ENCODE measurements around the gene AGR2.

The AGR2 gene

DNA sequence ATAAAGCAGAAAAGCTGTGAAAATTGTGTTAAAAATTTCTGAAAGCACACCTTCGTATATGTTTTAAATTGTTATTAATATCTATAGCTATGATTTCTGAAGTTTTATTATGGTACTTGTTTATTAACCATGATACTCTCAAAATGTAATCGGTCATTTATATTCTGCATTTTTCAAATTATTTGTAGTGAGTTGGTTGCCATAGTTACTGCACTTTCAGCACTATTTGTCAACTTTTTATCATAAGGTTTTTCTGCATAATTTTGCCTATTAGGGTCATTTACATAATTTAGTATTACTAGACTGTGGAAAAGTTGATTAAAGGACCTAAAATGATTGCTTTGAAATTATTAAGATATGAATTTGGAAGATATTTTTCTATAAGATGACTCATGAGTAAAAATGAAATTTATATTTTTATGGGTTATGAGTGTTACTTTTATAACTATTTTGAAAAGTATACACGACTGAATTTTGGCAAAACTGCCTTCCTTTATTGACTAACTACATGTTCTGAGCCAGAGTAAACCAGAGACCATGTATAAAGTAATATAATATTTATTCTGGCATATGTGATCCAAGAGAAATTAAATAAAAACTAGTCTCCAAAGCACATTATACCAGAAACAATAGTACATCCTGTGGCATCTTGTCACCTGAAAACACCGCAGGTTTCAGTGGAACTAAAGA lies 7.9 kb upstream of the AGR2 start:
- DNase-seq (ENCODE audit: low read depth in 2 of 2) = no peak

GRCh38 chr7:16811551-16811950 lies 6.8 kb upstream of the AGR2 start:
- DNase-seq (ENCODE audit: low read depth in 2 of 2) = no peak

GRCh38 chr7:16810573-16810972 lies 5.8 kb upstream of the AGR2 start:
- no peak for DNase-seq (ENCODE audit: low read depth in 2 of 2)

DNA sequence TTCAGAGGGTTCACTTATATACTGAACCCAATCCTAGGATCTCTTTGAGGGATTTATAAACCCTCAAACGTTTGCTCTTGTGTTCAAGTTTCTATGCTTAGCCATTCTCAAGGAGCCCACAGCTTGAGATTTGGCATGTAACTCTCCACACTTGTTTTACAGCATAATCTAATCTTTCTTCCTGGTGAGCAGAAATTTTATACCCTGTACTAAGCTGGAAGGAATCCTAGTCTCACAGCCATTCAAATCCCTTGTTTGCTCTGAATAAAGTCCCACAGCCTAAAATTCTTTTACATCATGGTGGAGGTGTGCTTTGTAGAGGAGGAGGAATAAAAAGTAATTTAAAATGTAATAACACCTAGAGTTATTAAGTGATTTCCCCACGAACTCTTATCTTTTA lies 5.3 kb upstream of the AGR2 start:
- DNase-seq (ENCODE audit: low read depth in 2 of 2) = no peak

DNA sequence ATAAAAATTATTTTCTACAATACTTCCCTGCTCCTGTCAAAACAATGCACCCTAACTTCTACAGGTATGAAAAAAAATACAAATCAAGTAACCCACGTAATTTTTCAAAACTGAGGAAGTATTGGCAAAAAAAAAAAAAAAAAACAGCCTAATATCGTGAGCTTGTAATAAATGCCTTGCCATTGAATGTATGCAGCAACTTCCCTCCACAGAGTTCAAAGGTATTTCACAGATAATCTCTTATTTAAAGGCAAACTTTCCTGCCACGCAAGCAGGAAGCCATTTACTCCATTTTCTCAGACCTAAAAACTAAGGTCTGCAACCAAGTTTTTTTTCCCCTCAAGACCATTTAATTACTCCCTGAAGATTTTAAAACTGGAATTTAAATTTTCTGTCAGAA lies 642 bp upstream of the AGR2 start:
- no peak for DNase-seq (ENCODE audit: low read depth in 2 of 2)

GRCh38 chr7:16803881-16804673 lies 722 bp downstream of the AGR2 start:
- DNase-seq (ENCODE audit: low read depth in 2 of 2) = no peak

- no peak for DNase-seq (ENCODE audit: low read depth in 2 of 2)
Observed at GRCh38 chr7:16803125-16803524, 1.7 kb downstream of the AGR2 start.

DNA sequence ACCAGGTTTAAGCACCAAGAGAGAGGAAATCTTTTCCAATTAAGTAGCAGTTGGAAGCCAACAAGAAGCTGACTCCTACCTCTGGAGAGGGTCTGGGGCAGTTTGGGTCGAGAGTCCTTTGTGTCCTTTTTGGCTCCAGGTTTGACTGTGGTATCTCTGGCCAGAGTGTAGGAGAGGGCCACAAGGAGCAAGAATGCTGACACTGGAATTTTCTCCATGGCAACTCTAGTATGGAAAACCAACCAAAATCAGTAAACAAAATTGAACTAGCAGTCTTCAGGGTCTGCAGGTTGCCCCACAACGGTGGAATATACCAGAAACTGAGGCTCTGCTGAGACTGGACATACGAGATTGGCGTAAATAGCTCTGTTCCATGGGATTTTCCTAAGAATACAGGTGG lies 3.2 kb downstream of the AGR2 start:
- DNase-seq (ENCODE audit: low read depth in 2 of 2) = no peak

DNA sequence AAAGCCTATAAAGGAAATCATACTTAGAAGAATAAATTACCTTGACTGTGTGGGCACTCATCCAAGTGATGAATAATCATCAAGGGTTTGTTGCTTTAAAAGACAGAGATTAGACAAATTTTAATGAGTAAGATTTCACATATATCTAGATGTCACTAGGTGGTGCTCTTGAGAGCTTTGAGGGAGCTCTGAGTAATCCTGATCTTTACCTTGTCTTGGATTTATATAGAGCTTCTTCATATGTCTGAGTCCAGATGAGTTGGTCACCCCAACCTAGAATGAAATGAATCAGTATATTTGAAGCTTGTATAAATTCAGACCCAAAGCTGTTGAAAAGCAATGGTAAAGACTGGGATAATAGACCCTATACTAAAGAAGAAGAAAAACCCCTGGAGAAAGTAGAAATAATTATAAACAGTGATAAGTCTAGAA lies 3.7 kb downstream of the AGR2 start:
- DNase-seq (ENCODE audit: low read depth in 2 of 2) = no peak

DNA sequence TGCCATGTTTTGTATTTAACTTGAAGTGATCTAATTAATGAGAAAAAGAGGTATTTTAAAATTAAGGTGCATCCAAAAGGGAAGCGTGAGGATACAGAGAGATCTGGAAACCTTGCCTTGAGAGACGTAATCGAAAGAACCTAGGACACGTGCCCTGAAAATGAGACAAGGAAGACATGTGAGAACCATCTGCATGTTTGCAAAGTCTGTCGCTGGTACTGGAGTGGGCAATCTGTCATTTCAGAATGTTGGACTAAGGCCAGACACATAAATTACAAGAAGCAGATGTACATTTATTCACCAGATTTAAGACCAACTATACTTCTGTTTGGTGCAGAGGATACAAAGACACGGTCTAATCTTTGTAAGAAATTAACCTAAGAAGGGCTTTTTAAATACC lies 9.2 kb downstream of the AGR2 start:
- no peak for DNase-seq (ENCODE audit: low read depth in 2 of 2)

GRCh38 chr7:16794986-16795385 lies 9.8 kb downstream of the AGR2 start:
- no peak for DNase-seq (ENCODE audit: low read depth in 2 of 2)

DNA sequence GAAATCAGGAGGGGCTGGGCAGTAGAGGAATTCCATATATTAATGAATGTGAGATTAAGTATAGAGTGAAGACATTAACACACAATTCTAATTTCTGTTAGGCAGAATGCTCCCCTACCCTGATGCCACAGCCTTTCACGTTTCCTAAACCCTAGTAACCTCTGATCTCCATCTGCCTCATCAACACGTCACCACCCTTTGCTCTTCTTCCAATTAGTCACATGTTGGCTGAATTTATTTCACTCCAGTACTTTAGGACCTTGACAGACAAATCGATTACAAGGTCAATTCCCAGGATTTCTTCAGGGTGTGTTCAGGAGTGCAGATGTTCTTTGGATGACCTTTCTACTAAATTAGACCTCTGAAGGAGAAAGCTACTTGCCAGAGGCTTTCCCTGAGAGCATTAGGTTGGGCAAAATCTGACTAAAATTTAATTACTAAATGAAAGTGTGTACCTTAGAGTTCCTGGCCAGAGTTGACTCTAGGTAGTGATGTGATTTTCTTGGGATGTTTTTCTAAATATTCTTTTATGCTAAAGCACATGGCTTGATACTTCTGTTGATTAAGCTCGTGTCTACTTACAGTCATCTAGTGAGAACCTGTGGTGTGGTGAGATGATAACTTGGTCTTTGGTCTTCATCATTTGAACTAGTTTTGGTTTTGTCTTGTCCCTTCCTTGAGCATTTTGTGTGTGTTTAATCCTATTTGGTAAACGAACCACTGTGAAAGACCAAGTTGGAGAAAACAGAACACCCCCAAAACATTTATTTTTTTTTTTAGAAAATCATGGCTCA lies 12.7 kb downstream of the AGR2 start:
- no peak for DNase-seq (ENCODE audit: low read depth in 2 of 2)

- DNase-seq (ENCODE audit: low read depth in 2 of 2) = no peak
Observed at GRCh38 chr7:16791071-16791470, 13.7 kb downstream of the AGR2 start.

DNA sequence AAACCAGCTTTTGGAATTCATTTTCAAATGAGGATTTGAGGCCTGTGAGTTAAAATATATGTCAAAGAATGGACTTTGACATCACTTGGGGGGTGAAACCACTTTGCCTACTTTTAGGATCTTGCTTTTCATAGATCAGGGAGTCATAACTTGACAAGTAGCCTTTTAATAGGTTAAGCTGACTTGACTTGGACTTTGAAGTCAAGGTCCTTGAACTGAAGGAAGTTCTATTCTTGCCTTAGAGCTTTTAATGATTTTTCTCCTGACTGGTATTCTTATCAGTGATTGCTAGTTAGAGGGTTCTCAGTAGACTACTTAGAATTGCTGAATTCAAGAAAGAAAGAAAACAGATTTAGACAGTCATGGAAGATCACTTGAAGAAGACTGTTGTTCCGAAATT lies 17.7 kb downstream of the AGR2 start:
- DNase-seq (ENCODE audit: low read depth in 2 of 2) = no peak

- no peak for DNase-seq (ENCODE audit: low read depth in 2 of 2)
Observed at GRCh38 chr7:16786257-16786656, 18.5 kb downstream of the AGR2 start.

DNA sequence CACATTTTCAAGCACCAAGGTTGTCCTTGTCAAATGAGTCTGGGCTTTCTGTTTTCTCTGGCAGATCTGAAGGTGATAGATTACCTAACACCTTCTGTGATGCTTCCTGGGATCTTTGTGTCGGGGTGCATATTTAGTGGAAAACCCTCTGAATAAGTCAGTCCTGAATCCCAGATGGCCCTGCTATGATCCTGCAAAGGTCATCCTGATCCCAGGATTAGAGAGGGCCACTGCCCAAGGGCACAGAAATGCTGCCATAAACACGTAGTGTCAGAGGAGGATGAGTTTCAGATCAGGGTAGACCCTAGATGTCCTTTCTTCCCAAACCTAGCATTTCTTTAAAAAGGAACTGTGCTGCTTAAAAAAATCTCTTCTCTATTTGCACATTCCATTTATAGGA lies 19.0 kb downstream of the AGR2 start:
- no peak for DNase-seq (ENCODE audit: low read depth in 2 of 2)

DNA sequence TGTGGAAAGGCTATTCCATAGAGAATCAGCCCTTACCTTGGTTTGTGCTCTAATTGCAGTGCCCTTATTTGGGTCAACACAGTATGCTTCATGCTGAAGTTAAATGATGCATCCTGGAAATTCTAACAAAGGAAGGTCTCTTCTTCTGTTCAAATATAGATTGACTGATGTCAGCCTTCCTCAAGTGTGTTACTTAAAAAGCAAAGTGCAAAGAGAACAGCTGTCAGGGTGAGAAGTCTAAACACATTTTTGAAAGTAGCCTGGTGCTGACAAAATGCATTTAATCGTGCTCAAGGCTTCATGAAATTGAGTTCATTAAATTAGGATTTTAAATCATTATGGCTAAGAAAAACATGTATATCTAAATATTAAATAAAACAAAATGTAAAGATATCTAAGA lies 19.5 kb downstream of the AGR2 start:
- DNase-seq (ENCODE audit: low read depth in 2 of 2) = no peak

GRCh38 chr7:16780596-16780995 lies 24.2 kb downstream of the AGR2 start:
- DNase-seq (ENCODE audit: low read depth in 2 of 2) = no peak

- DNase-seq (ENCODE audit: low read depth in 2 of 2) = no peak
Observed at GRCh38 chr7:16779051-16779450, 25.7 kb downstream of the AGR2 start.

DNA sequence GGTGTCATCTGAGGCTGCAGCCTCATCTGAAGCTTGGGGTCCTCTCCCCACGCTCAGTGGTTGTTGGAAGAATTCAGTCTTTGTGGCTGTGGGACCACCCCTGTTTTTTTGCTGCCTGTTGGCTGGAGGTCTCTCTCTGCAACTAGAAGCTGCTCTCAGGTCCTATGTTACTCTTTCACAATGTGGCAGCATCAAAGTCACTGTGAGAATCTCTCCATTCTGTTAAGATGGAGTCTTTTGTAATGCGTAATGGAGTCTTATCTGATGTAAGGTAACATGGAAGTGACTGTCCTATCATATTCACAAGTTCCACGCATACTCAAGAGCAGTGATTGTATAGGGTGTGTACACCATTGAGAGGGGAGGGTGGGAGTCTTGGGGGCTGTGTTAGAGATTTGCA lies 26.3 kb downstream of the AGR2 start:
- no peak for DNase-seq (ENCODE audit: low read depth in 2 of 2)

DNA sequence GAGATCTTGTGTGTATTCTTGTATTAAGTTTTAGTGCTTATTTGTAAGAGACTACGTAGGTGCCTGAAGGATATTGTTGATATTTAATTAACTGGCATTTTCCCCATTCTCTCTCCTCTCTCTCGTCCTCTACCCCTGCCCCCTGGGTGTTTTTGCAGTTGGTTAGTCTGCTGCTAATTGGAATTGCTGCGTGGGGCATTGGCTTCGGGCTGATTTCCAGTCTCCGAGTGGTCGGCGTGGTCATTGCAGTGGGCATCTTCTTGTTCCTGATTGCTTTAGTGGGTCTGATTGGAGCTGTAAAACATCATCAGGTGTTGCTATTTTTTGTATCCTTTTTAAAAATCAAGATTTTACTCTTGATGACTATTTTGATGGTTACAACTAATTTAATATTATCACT lies 28.7 kb downstream of the AGR2 start:
- DNase-seq (ENCODE audit: low read depth in 2 of 2) = no peak

- DNase-seq (ENCODE audit: low read depth in 2 of 2) = no peak
Observed at GRCh38 chr7:16774986-16775385, 29.8 kb downstream of the AGR2 start.

GRCh38 chr7:16774294-16774693 lies 30.5 kb downstream of the AGR2 start:
- no peak for DNase-seq (ENCODE audit: low read depth in 2 of 2)

Measured in stimulated activated CD4-positive, alpha-beta T cell treated with anti-CD3 and anti-CD28 coated beads, Interleukin-15, amount 100 ng/mL, for 48 hours (primary cell).